Measurements from ENCODE around the gene LNP1.

The LNP1 gene

DNA sequence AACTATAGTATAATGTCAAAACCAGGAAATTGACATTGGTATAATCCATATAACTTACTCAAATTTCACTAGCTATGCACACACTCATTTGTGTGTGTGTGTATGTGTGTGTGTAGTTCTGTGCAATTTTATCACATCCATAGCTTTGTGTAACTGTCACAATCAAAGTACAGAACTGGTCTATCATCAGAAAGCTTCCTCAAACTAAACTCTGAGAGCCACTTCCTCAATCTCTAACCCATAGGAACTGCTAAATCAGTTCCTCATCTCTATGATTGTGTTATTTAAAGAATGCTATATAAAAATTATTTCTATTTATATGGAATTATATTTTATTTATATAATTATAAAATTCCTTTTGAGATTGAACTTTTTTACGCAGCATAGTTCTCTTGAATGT is 18.1 kb downstream of the LNP1 start:
- no peak overlapping the region for H3K4me3 ChIP-seq (ENCODE audit: low read depth, low read length)
- TF ChIP-seq CTCF (IDR thresholded peaks at IDR 0.05; ENCODE audit: borderline replicate concordance, insufficient read depth, low read depth, low read length), result no peak

- no peak for TF ChIP-seq CTCF (IDR thresholded peaks at IDR 0.05; ENCODE audit: borderline replicate concordance, insufficient read depth, low read depth, low read length)
These were observed 19.5 kb downstream of the LNP1 start for GRCh38 chr3:100420885-100421284.

DNA sequence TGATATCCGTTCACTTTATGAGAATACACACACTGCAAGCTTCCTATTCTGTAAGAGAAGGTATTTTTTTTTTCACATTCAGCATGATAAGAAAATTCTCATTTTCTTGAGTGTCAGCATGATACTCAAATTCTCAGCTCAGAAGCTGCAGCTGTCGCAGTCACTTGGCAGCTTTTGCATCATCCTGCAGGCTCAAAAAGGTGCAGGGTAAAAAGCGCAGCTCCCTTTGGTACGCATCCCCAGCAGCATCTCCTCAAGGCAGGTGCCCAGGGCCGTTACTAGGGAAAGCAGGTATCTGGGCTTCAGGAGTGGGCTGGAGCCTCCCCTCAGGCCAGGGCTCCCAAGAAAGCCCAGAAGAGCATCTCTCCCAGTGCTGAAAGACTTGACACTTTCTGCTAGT is 22.3 kb downstream of the LNP1 start:
- no peak for TF ChIP-seq CTCF (IDR thresholded peaks at IDR 0.05; ENCODE audit: borderline replicate concordance, insufficient read depth, low read depth, low read length)
- no peak overlapping the region for H3K4me3 ChIP-seq (ENCODE audit: low read depth, low read length)

More at GRCh38 chr3:100420885-100421284, 19.5 kb downstream of the LNP1 start:
- H3K4me3 ChIP-seq (ENCODE audit: low read depth, low read length), result no peak overlapping the region

DNA sequence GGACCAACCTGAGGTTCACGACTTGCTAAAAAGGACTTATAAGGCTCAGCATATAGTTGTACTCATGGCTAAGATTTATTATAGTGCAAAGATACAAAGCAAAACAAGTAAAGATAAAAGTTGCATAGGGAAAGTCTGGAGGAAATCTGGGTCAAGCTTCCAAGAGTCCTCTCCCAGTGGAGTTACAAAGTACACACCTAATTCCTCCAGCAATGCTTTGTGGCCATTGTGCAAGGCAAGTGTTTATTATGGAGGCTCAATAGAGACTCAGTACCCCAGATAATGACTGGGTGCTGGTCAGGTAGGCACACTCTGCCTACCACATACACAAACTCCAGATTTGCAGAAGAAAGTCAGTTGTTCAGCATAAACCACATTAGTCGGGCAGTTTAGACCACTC is 22.9 kb downstream of the LNP1 start:
- no peak for TF ChIP-seq CTCF (IDR thresholded peaks at IDR 0.05; ENCODE audit: borderline replicate concordance, insufficient read depth, low read depth, low read length)
- no peak overlapping the region for H3K4me3 ChIP-seq (ENCODE audit: low read depth, low read length)

- TF ChIP-seq CTCF (IDR thresholded peaks at IDR 0.05; ENCODE audit: borderline replicate concordance, insufficient read depth, low read depth, low read length), result no peak
- H3K4me3 ChIP-seq (ENCODE audit: low read depth, low read length), result no peak overlapping the region
These were observed 24.0 kb downstream of the LNP1 start for GRCh38 chr3:100425316-100425715.

DNA sequence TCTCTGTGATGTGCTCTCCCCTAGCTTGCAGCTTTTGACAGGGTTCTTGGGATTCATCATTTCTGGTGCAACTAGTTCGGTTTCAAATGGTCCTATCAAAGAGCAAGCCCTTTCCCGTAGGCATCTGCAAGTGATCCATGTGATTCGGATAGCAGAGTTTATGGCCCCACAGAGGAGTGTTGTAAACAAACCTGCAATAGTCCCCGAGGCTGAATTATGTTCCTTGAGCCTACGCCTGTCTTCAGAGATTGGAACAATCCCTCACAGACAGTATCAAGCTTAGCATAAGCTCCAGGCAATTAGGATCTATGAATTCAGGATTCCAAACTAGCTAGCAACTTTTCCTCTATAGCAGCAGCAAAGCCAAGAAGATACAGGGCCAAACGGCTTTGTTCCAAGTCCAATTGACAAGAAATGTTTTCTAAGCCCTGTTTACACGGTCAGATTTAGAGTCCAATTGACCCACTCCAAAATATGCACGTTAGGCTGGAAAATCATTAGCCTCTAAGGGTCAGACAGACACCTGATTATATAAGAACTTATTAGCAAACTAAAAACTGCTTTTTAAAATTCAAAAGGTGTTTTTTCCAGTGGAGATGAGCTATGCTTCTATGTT is 24.8 kb downstream of the LNP1 start:
- TF ChIP-seq CTCF (IDR thresholded peaks at IDR 0.05; ENCODE audit: borderline replicate concordance, insufficient read depth, low read depth, low read length), result no peak

GRCh38 chr3:100427699-100428098 is 26.4 kb downstream of the LNP1 start:
- no peak overlapping the region for H3K4me3 ChIP-seq (ENCODE audit: low read depth, low read length)
- no peak for TF ChIP-seq CTCF (IDR thresholded peaks at IDR 0.05; ENCODE audit: borderline replicate concordance, insufficient read depth, low read depth, low read length)

More for the DNA sequence above, 24.8 kb downstream of the LNP1 start:
- no peak overlapping the region for H3K4me3 ChIP-seq (ENCODE audit: low read depth, low read length)

Data from GM12875 (cell line).